Activated effector memory CD4-positive, alpha-beta T cell treated with anti-CD3 and anti-CD28 coated beads, Interleukin-2, amount 50 U/mL, for 16 hours (primary cell): Measurements from ENCODE around the gene CD9.
"Not testable (repeated sequence)": the region's sequence is repeated elsewhere in the genome, so short reads cannot be mapped to it uniquely, and the experiment has no call there.

ENCODE experiments used
- DNase-seq: peaks from one replicate; pipeline ENCODE4 v3.0.0-alpha.2; 2020

CD9 gene

GRCh38 chr12:6180268-6181051 lies 19.7 kb upstream of the CD9 start:
- DNase-seq = no peak

- DNase-seq = no peak
Observed at GRCh38 chr12:6181166-6181565, 19.0 kb upstream of the CD9 start.

- no peak for DNase-seq
Observed at GRCh38 chr12:6181583-6182278, 18.5 kb upstream of the CD9 start.

DNA sequence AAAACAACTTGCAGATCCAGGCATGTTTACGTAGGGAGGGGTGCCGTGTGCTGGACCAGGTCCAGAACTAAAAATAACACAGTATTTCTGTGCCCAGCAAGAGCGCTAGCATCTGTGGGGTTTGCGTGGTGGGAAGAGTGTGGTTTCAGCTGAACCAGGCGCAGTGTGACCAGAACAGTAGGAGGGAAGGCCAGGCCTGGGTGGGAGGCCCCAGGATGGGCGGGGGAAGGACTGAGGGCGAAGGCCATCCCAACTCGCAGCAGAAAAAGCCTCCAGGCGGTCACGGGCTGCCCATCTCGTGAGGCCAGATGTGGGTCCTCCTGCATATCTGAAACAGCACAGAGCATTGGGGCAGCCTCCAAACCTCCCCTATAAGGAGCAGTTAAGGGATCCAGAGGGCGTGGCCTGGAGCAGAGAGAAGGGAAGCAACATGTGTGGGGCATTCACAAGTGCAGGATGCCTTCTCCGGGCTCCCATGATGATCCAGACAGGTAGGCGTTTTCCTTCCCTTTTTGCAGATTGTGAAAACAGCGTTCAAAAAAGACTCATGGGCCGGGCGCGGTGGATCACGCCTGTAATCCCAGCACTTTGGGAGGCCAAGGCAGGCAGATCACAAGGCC lies 17.8 kb upstream of the CD9 start:
- DNase-seq = no peak

- DNase-seq = no peak
Observed at GRCh38 chr12:6183689-6184428, 16.3 kb upstream of the CD9 start.

GRCh38 chr12:6185961-6186827 lies 14.0 kb upstream of the CD9 start:
- no peak for DNase-seq

- DNase-seq = no peak
Observed at GRCh38 chr12:6187948-6188793, 12.0 kb upstream of the CD9 start.

GRCh38 chr12:6189028-6189427 lies 11.2 kb upstream of the CD9 start:
- DNase-seq = no peak

GRCh38 chr12:6189952-6190598 lies 10.1 kb upstream of the CD9 start:
- not testable (repeated sequence) for DNase-seq

GRCh38 chr12:6190767-6191530 lies 9.3 kb upstream of the CD9 start:
- DNase-seq = not testable (repeated sequence)

DNA sequence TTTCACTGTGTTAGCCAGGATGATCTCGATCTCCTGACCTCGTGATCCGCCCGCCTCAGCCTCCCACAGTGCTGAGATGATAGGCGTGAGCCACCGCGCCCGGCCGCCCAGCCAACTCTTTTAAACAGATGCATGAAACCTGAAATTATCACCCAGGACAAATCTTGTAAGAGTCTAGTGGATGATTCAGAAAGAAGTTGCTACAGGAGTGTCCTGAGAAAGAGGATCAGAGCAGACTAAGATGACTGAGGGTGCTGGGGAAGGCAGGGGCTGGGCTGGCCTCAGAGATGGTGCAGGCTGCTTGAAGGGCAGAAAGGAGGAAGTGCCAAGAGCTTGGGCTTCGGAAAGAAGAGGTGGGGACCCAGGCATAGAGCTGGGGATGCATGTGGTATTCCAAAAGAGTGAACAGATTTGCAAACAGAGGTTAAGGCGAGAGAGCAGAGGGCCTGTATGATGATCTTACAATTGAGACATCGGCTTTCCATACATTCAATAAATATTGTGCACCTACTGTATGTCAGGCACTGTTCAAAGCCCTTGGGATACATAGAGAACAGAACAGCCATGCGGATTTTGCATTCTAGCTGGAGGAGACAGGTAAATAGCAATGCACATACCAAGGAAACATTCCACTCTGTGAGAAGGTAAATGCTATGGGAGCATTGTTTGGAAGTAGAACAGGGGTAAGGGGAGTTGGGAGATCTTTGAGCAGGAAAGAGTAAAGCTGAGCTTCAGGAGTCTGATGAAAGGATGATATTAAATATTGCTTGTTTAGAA lies 7.4 kb upstream of the CD9 start:
- DNase-seq = no peak

DNA sequence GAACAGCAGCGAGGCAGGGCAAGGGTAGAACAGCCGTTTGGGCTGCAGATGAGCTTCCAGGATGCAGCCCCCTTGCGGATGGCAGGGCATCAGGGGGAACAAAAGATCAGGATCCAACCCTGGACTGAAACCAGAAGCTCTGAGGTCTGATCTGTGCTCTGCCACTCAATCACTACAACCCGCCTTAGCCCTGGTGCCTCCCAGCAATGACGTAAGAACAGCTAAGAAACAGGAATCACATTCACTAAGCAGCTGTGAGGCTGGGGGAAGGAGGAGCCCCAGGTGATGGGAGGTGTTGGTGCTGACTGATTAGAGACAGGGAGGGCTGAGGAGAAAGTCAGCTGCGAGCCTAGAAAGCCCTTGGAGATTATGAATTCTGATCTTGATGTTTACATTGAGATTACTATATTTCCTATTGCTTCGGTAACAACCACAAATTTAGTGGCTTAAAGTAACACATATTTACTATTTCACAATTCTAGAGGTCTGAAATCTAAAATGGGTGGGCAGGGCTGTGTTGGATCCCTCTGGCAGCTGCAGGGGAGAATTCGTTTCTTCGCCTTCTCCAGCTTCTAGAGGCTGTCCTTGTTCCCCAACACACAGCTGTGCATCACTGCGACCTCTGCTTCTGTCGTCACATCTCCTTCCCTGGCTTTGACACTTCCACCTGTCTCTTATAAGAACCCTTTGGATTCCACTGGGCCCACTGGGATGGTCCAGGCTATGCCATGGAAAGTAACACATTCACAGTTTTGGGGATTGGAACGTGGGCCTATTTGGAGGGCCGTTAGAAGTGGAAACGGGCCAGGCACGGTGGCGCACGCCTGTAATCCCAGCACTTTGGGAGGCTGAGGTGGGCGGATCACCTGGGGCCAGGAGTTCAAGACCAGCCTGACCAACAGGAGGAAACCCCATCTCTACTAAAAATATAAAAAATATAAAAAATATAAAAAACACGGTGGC lies 6.1 kb upstream of the CD9 start:
- no peak for DNase-seq

- DNase-seq = peak; percentile 90
Observed at GRCh38 chr12:6195665-6196535, 4.3 kb upstream of the CD9 start.

DNA sequence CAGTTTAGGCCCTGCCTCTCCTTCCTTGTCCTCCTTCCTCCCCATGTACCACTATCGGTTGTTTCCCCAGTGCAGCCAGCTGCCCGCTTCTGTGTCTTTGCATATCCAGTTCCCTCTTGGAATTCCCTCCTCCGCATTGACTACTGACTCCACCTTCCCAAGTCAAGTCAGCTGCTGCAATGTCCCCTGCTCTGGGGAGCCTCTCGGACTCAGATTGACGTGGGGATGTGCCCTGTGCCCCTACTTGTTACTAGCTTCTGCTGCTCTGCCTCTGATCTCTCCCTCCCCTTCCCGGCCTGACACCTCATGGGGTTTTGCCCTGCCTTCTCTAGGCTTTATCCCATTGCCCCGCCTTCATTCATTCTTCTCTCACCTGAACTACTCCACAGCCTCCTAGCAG lies 2.1 kb upstream of the CD9 start:
- no peak for DNase-seq

- DNase-seq = no peak
Observed at GRCh38 chr12:6198556-6198955, 1.6 kb upstream of the CD9 start.

GRCh38 chr12:6198985-6199530 lies 1.1 kb upstream of the CD9 start:
- DNase-seq = no peak
